Neural cell (in vitro differentiated cells): ENCODE data around the gene MBD6. TPM values are rescaled to one million over a fixed set of nuclear protein-coding genes. Genes with fewer than 3 reads are reported as not detected.

Source experiments
- H2AFZ ChIP-seq: fragments of 200-600, 300-800 bp; sonication (generic), shearing (Covaris generic); 2 replicates; pipeline ENCODE4 v1.6.0; 2014; ENCODE audit warnings: low read depth, mild to moderate bottlenecking, antibody characterized with exemption, low read length, moderate library complexity
- H3F3A ChIP-seq: fragments of 200-600 bp; shearing (Covaris generic); 2 replicates; pipeline ENCODE4 v1.6.1; 2016; ENCODE audit warnings: mild to moderate bottlenecking, moderate library complexity, mixed read lengths, antibody characterized with exemption, low read length; ENCODE audit not compliant: insufficient read depth, poor library complexity, severe bottlenecking
- H3K27ac ChIP-seq: fragments of 200-600, 300-800 bp; sonication (generic), shearing (Covaris generic); 2 replicates; pipeline ENCODE4 v1.5.1; 2014; ENCODE audit warnings: mild to moderate bottlenecking, low read length, moderate library complexity
- H3K27me3 ChIP-seq: fragments of 300-800, 200-600 bp; sonication (generic), shearing (Covaris generic); 2 replicates; pipeline ENCODE4 v1.6.0; 2014; ENCODE audit warnings: mild to moderate bottlenecking, low read depth, low read length, moderate library complexity; ENCODE audit not compliant: insufficient read depth
- H3K36me3 ChIP-seq: fragments of 300-800, 200-600 bp; sonication (generic), shearing (Covaris generic); 2 replicates; pipeline ENCODE4 v1.5.1; 2014; ENCODE audit warnings: mild to moderate bottlenecking, antibody characterized with exemption, low read length, moderate library complexity; ENCODE audit not compliant: insufficient read depth
- H3K4me2 ChIP-seq: fragments of 300-800, 200-600 bp; sonication (generic), shearing (Covaris generic); 2 replicates; pipeline ENCODE4 v1.6.0; 2014; ENCODE audit warnings: mild to moderate bottlenecking, low read length
- H3K4me3 ChIP-seq: fragments of 300-800, 200-600 bp; sonication (generic), shearing (Covaris generic); 2 replicates; pipeline ENCODE4 v1.5.1; 2014; ENCODE audit warnings: mild to moderate bottlenecking, low read length, moderate library complexity
- H3K79me2 ChIP-seq: fragments of 200-600 bp; shearing (Covaris generic); replicated peaks from 2 replicates; pipeline ENCODE4 v1.6.0; 2014; ENCODE audit warnings: mild to moderate bottlenecking, low read length, moderate library complexity; ENCODE audit not compliant: insufficient read depth
- H3K9ac ChIP-seq: fragments of 300-800, 200-600 bp; sonication (generic), shearing (Covaris generic); 2 replicates; pipeline ENCODE4 v1.6.1; 2016; ENCODE audit warnings: mild to moderate bottlenecking, low read length, mixed read lengths
- H3K9me2 ChIP-seq: fragments of 200-600 bp; shearing (Covaris generic); 2 replicates; pipeline ENCODE4 v1.6.1; 2016; ENCODE audit warnings: mild to moderate bottlenecking, low read length, mixed read lengths; ENCODE audit not compliant: insufficient read depth
- H3K9me3 ChIP-seq: fragments of 200-600, 300-800 bp; sonication (generic), shearing (Covaris generic); 2 replicates; pipeline ENCODE4 v1.6.1; 2016; ENCODE audit warnings: mild to moderate bottlenecking, mixed run types, low read length, moderate library complexity, mixed read lengths
- H4K20me1 ChIP-seq: fragments of 200-600 bp; shearing (Covaris generic); 2 replicates; pipeline ENCODE4 v1.6.1; 2016; ENCODE audit warnings: mild to moderate bottlenecking, mixed run types; ENCODE audit not compliant: insufficient read depth
- CTCF ChIP-seq: fragments of 450-650 bp; IDR thresholded peaks from 2 replicates; pipeline ENCODE4 v1.5.1; 2014; ENCODE audit warnings: antibody characterized with exemption, mild to moderate bottlenecking, moderate library complexity; ENCODE audit not compliant: poor library complexity, severe bottlenecking
- EP300 ChIP-seq: fragments of 450-650 bp; conservative IDR thresholded peaks from 2 replicates; pipeline ENCODE4 v1.6.1; 2014; ENCODE audit warnings: antibody characterized with exemption, mild to moderate bottlenecking, moderate library complexity; ENCODE audit not compliant: poor library complexity, severe bottlenecking
- EZH2 ChIP-seq: fragments of 200-600, 300-800 bp; shearing (Covaris generic), sonication (generic); IDR thresholded peaks from 2 replicates; pipeline ENCODE4 v1.6.1; 2014; ENCODE audit warnings: antibody characterized with exemption, low read length, borderline replicate concordance, mild to moderate bottlenecking; ENCODE audit not compliant: insufficient read depth, poor library complexity, severe bottlenecking
- MXI1 ChIP-seq: fragments of 450-650 bp; conservative IDR thresholded peaks from 2 replicates; pipeline ENCODE4 v1.6.1; 2014; ENCODE audit warnings: antibody characterized with exemption, mild to moderate bottlenecking; ENCODE audit not compliant: poor library complexity, severe bottlenecking
- POLR2AphosphoS5 ChIP-seq: IDR thresholded peaks from 2 replicates; pipeline ENCODE4 v1.6.1; 2012
- RAD21 ChIP-seq: fragments of 450-650 bp; conservative IDR thresholded peaks from 2 replicates; pipeline ENCODE4 v1.6.1; 2014; ENCODE audit warnings: antibody characterized with exemption, mild to moderate bottlenecking, moderate library complexity
- REST ChIP-seq: IDR thresholded peaks from 2 replicates; pipeline ENCODE4 v1.6.1; 2012; ENCODE audit warnings: borderline replicate concordance
- SMC3 ChIP-seq: fragments of 450-650 bp; conservative IDR thresholded peaks from 2 replicates; pipeline ENCODE4 v1.6.1; 2014; ENCODE audit warnings: antibody characterized with exemption, mild to moderate bottlenecking, moderate library complexity; ENCODE audit not compliant: poor library complexity
- TAF1 ChIP-seq: IDR thresholded peaks from 2 replicates; pipeline ENCODE4 v1.6.1; 2012; ENCODE audit warnings: low read depth
- polyA plus RNA-seq: library from polyadenylated mRNA; depleted of rRNA; stranded (reverse); fragments of >200 nt; gene quantifications from 2 replicates; pipeline ENCODE4 v1.2.3, GENCODE V29; 2014

Gene MBD6
- polyA plus RNA-seq, 1 donor from 2014 or later: 2.1 TPM

- Histone ChIP-seq H3K27ac (no peak overlapping the region), H3F3A (no peaks in the 10 kb centered on the region), H3K4me3 (no peak overlapping the region)
These were observed 44.6 kb upstream of the MBD6 start for GRCh38 chr12:57477710-57478681.

More at GRCh38 chr12:57477710-57478681, 44.6 kb upstream of the MBD6 start:
- Histone ChIP-seq H3K9ac (no peak overlapping the region), H3K36me3 (no peaks in the 10 kb centered on the region), H2AFZ (no peak overlapping the region), H3K9me3 (no peaks in the 10 kb centered on the region), H3K9me2 (no peaks in the 10 kb centered on the region), H3K79me2 (no peaks in the 10 kb centered on the region), H3K27me3 (peaks cover 79% of the 10 kb centered on the region), H3K4me2 (no peak overlapping the region), H4K20me1 (no peaks in the 10 kb centered on the region)
- TF ChIP-seq POLR2AphosphoS5 (no peak), SMC3 (no peak), EP300 (no peak), EZH2 (no peak), MXI1 (no peak), TAF1 (no peak), REST (no peak), CTCF (no peak), RAD21 (no peak)
